ENCODE measurements around the gene GID8. TPM values are rescaled to one million over a fixed set of nuclear protein-coding genes. Genes with fewer than 3 reads are reported as not detected.

The GID8 gene
- total and polyA plus RNA-seq, 2 of the 13 experiments (the other 11 are each of a cell fraction or from before 2014, with no cell fraction given), result 39.6 to 59.8 TPM

DNA sequence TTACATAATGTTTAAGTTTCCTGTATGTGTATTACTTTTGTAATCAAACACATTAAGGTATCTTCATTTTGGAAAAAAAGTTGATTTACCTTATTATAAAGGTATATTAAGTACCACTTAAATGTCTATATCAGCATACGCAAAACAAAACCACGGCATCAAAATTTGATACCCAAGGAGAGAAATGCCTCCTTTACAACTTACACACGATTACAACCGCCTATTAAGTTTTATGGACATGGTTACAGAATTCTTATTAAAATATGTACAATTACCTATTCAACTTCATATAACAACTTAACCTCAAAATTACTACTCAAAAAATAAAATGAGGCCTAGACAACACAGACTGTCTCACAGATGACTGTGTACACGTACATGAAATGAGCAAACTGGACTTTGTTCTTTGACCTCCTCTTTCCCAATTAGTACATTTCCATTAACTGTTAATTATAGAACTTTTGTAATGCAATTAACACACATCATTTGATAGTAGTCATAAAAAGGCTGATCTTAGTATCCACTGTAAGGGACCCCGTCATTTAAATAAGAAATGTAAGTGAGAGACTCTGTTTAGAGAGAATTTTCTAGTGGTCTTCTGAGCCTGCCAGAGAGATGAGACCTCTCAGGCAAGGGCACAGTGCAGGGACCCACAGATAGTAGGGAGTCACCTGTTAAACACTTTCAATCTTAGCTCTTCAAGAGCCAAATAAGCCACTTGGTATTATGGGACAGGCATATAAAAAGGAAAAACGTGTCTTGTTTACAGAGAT is 14.1 kb upstream of the GID8 start (continued):
- TF ChIP-seq ARID2 (CRISPR knock-in tag; IDR thresholded peaks at IDR 0.05; ENCODE audit: borderline replicate concordance) (no peak), FUBP1 (CRISPR knock-in tag; IDR thresholded peaks at IDR 0.05; ENCODE audit: borderline replicate concordance) (no peak), ZNF564 (CRISPR knock-in tag; IDR thresholded peaks at IDR 0.05) (no peak), GATA4 (IDR thresholded peaks at IDR 0.05; ENCODE audit: borderline replicate concordance, low read depth) (no peak), ZNF766 (CRISPR knock-in tag; IDR thresholded peaks at IDR 0.05; ENCODE audit: borderline replicate concordance) (no peak), NFATC3 (CRISPR knock-in tag; IDR thresholded peaks at IDR 0.05) (no peak), ZNF883 (CRISPR knock-in tag; IDR thresholded peaks at IDR 0.05; ENCODE audit: not compliant biosample characterization) (no peak), ZNF777 (CRISPR knock-in tag; IDR thresholded peaks at IDR 0.05) (no peak), RERE (CRISPR knock-in tag; IDR thresholded peaks at IDR 0.05; ENCODE audit: low read depth) (0 out of 2 replicates have a peak, but pooled peaks have one; percentile 56), ZNF580 (CRISPR knock-in tag; IDR thresholded peaks at IDR 0.05; ENCODE audit: borderline replicate concordance, low read depth) (no peak), ZNF550 (CRISPR knock-in tag; IDR thresholded peaks at IDR 0.05; ENCODE audit: borderline replicate concordance) (no peak), ZC3H13 (CRISPR knock-in tag; IDR thresholded peaks at IDR 0.05) (no peak), NPAS2 (CRISPR knock-in tag; IDR thresholded peaks at IDR 0.05; ENCODE audit: borderline replicate concordance) (no peak), ZNF547 (CRISPR knock-in tag; IDR thresholded peaks at IDR 0.05) (no peak), FOXC1 (CRISPR knock-in tag; IDR thresholded peaks at IDR 0.05; ENCODE audit: borderline replicate concordance) (no peak), SMC3 (IDR thresholded peaks at IDR 0.05; ENCODE audit: low read length) (no peak)
- TF ChIP-seq, protein P1, sequence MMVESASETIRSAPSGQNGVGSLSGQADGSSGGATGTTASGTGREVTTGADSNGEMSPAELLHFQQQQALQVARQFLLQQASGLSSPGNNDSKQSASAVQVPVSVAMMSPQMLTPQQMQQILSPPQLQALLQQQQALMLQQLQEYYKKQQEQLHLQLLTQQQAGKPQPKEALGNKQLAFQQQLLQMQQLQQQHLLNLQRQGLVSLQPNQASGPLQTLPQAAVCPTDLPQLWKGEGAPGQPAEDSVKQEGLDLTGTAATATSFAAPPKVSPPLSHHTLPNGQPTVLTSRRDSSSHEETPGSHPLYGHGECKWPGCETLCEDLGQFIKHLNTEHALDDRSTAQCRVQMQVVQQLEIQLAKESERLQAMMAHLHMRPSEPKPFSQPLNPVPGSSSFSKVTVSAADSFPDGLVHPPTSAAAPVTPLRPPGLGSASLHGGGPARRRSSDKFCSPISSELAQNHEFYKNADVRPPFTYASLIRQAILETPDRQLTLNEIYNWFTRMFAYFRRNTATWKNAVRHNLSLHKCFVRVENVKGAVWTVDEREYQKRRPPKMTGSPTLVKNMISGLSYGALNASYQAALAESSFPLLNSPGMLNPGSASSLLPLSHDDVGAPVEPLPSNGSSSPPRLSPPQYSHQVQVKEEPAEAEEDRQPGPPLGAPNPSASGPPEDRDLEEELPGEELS (CRISPR knock-in tag; IDR thresholded peaks at IDR 0.05), result no peak
- TF ChIP-seq, protein P2, sequence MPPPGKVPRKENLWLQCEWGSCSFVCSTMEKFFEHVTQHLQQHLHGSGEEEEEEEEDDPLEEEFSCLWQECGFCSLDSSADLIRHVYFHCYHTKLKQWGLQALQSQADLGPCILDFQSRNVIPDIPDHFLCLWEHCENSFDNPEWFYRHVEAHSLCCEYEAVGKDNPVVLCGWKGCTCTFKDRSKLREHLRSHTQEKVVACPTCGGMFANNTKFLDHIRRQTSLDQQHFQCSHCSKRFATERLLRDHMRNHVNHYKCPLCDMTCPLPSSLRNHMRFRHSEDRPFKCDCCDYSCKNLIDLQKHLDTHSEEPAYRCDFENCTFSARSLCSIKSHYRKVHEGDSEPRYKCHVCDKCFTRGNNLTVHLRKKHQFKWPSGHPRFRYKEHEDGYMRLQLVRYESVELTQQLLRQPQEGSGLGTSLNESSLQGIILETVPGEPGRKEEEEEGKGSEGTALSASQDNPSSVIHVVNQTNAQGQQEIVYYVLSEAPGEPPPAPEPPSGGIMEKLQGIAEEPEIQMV (CRISPR knock-in tag; IDR thresholded peaks at IDR 0.05; ENCODE audit: low read depth), result no peak
